ENCODE results near the gene OTUD3.

- TF ChIP-seq CTCF (conservative IDR thresholded peaks at IDR 0.05 in 1 of 2, IDR thresholded peaks at IDR 0.05 in 1 of 2; ENCODE audit: extremely low read depth in 1 of 2, insufficient read depth in 1 of 2, low read depth in 1 of 2, low read length in 2 of 2) (no peak), EZH2 (IDR thresholded peaks at IDR 0.05; ENCODE audit: borderline replicate concordance, low read length) (no peak)
Measured at GRCh38 chr1:19866029-19866428, 16.2 kb upstream of the OTUD3 start.

All from mammary epithelial cell (primary cell).